ENCODE results near the gene SKIDA1.

DNA sequence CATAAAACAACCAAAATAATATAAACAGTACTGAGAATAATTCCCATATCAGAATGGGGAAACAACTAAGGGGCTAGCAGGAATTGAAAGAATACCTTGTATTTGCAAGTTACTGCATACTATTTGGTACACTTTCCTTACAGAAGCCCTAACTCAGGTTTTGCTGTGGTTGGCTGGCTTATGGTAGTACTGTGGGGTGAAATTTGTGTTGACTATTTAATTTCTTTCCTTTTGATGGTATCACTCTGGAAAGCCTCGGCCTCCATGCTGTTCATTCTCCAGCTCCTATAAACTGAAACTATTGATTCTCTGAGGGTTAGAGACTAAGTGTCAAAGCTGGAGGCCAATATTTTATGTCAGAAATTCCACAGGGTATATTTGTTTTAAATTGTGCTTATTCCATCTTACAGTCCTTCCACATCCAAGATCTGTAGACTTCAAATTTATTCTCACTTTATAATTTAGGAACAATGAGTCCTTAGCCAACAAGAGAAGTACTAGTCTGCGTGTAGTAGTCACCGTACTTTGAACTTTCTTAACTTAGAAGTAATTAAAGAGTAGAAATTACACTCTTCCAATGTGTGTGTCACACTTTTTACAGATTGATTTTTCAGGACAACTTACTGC lies 13.4 kb downstream of the SKIDA1 start:
- TF ChIP-seq ZNF114 (CRISPR knock-in tag; IDR thresholded peaks at IDR 0.05), result no peak
- TF ChIP-seq, protein P1, sequence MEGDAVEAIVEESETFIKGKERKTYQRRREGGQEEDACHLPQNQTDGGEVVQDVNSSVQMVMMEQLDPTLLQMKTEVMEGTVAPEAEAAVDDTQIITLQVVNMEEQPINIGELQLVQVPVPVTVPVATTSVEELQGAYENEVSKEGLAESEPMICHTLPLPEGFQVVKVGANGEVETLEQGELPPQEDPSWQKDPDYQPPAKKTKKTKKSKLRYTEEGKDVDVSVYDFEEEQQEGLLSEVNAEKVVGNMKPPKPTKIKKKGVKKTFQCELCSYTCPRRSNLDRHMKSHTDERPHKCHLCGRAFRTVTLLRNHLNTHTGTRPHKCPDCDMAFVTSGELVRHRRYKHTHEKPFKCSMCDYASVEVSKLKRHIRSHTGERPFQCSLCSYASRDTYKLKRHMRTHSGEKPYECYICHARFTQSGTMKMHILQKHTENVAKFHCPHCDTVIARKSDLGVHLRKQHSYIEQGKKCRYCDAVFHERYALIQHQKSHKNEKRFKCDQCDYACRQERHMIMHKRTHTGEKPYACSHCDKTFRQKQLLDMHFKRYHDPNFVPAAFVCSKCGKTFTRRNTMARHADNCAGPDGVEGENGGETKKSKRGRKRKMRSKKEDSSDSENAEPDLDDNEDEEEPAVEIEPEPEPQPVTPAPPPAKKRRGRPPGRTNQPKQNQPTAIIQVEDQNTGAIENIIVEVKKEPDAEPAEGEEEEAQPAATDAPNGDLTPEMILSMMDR (conservative IDR thresholded peaks at IDR 0.05; ENCODE audit: low read depth in 2 of 2), result no peak
- TF ChIP-seq, protein P2, sequence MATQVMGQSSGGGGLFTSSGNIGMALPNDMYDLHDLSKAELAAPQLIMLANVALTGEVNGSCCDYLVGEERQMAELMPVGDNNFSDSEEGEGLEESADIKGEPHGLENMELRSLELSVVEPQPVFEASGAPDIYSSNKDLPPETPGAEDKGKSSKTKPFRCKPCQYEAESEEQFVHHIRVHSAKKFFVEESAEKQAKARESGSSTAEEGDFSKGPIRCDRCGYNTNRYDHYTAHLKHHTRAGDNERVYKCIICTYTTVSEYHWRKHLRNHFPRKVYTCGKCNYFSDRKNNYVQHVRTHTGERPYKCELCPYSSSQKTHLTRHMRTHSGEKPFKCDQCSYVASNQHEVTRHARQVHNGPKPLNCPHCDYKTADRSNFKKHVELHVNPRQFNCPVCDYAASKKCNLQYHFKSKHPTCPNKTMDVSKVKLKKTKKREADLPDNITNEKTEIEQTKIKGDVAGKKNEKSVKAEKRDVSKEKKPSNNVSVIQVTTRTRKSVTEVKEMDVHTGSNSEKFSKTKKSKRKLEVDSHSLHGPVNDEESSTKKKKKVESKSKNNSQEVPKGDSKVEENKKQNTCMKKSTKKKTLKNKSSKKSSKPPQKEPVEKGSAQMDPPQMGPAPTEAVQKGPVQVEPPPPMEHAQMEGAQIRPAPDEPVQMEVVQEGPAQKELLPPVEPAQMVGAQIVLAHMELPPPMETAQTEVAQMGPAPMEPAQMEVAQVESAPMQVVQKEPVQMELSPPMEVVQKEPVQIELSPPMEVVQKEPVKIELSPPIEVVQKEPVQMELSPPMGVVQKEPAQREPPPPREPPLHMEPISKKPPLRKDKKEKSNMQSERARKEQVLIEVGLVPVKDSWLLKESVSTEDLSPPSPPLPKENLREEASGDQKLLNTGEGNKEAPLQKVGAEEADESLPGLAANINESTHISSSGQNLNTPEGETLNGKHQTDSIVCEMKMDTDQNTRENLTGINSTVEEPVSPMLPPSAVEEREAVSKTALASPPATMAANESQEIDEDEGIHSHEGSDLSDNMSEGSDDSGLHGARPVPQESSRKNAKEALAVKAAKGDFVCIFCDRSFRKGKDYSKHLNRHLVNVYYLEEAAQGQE (IDR thresholded peaks at IDR 0.05; ENCODE audit: unreplicated experiment), result no peak
- TF ChIP-seq EZH2phosphoT487 (IDR thresholded peaks at IDR 0.05; ENCODE audit: unreplicated experiment), result no peak
